ENCODE results near the gene RBM12. TPM values are rescaled to one million over a fixed set of nuclear protein-coding genes. Genes with fewer than 3 reads are reported as not detected.

RBM12 gene
- total RNA-seq, 1 donor from 2014 or later: 189 TPM

DNA sequence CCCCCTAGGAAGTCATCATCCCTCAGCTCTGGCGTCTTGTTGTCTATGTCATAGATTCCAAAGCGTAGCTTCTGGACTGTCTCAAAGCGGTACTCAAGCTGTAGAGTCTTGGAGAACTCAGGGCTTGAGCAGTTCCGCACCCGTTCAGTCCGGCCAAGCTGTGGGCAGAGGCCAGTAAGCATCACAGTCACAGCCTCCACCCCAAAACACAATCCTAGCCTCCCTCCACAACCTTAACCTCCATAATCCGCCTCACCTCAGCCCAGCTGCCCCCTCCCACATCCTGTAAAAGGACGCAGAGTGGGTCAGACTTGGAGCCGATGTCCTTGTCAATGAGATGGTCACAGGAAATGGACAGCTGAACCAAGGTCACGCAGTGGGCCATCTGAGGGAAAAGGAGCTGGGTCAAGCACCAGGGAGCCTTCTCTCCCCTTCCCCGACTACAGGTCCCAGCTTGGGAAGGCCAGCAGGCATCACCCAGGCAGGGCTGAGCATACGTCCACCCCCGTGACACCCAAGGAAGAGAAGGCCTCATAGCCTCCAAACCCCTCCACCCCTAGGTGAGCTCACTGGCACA is 32.1 kb downstream of the RBM12 start:
- TF ChIP-seq, protein P1, sequence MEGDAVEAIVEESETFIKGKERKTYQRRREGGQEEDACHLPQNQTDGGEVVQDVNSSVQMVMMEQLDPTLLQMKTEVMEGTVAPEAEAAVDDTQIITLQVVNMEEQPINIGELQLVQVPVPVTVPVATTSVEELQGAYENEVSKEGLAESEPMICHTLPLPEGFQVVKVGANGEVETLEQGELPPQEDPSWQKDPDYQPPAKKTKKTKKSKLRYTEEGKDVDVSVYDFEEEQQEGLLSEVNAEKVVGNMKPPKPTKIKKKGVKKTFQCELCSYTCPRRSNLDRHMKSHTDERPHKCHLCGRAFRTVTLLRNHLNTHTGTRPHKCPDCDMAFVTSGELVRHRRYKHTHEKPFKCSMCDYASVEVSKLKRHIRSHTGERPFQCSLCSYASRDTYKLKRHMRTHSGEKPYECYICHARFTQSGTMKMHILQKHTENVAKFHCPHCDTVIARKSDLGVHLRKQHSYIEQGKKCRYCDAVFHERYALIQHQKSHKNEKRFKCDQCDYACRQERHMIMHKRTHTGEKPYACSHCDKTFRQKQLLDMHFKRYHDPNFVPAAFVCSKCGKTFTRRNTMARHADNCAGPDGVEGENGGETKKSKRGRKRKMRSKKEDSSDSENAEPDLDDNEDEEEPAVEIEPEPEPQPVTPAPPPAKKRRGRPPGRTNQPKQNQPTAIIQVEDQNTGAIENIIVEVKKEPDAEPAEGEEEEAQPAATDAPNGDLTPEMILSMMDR (conservative IDR thresholded peaks at IDR 0.05): no peak
- no peak for DNase-seq (ENCODE audit: low read depth, low spot score)
- H3K9me3 Mint-ChIP-seq: no peaks in the 10 kb centered on the region
- H3K4me3 Mint-ChIP-seq: no peak overlapping the region
- no peaks in the 10 kb centered on the region for H3K27me3 Mint-ChIP-seq (ENCODE audit: low read depth)
- peaks cover 12% of the 10 kb centered on the region for H3K36me3 Mint-ChIP-seq (ENCODE audit: low read depth)
- no peaks in the 10 kb centered on the region for H3K4me1 Mint-ChIP-seq
- H3K27ac Mint-ChIP-seq (ENCODE audit: unreplicated experiment): no peak overlapping the region

DNA sequence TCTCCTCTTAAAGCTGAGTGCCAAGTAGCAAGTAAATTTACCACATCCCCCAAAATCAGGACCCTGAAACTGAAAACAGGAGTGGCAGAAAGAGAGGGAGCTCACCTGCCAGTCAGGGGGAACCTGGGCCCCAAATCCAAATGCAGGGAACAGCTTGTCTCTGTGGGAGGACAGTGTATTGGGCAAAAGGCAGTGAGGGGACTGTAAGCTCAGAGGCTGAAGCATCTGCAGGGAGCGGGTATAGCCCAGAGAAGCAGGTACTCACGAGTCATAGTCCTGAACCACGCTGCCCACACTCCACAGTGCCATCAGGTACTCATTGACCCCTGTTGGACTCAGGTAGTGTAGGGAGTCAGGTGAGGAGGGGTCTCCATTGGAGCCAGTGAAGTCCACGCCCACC is 34.1 kb downstream of the RBM12 start:
- Mint-ChIP-seq H3K9me3 (no peaks in the 10 kb centered on the region), H3K27me3 (ENCODE audit: low read depth) (no peaks in the 10 kb centered on the region), H3K36me3 (ENCODE audit: low read depth) (peaks cover 27% of the 10 kb centered on the region), H3K4me1 (no peaks in the 10 kb centered on the region), H3K4me3 (no peak overlapping the region), H3K27ac (ENCODE audit: unreplicated experiment) (no peak overlapping the region)
- no peak for DNase-seq (ENCODE audit: low read depth, low spot score)
- TF ChIP-seq, protein P1 (conservative IDR thresholded peaks at IDR 0.05): no peak

DNA sequence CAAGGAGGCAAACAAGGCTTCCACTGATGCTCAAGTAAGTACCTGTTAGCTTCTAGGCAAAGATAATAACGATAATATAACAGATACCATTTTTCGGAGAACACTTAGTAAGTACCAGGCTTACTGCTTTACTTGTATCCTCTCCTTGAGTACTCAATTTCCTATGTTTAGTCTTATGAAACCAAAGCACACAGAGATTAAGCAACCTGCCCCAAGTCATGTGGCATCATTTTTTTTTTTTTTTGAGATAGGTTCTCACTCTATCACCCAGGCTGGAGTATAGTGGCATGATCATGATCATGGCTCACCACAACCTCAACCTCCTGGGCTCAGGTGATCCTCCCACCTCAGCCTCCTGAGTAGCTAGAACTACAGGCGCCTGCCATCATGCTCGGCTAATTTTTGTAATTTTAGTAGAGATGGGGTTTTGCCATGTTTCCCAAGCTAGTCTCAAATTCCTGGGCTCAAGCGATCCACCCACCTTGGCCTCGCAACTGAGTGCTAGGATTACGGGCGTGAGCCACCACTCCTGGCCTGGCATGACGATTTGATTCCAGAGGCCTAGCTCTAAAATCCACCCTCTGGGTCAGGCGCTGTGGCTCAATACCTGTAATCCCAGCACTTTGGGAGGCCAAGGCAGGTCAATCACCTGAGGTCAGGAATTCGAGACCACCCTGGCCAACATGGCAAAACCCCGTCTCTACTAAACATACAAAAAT is 35.1 kb downstream of the RBM12 start:
- Mint-ChIP-seq H3K27ac (ENCODE audit: unreplicated experiment) (no peak overlapping the region), H3K9me3 (no peaks in the 10 kb centered on the region), H3K4me1 (no peaks in the 10 kb centered on the region), H3K27me3 (ENCODE audit: low read depth) (no peaks in the 10 kb centered on the region), H3K4me3 (no peak overlapping the region), H3K36me3 (ENCODE audit: low read depth) (peaks cover 30% of the 10 kb centered on the region)
- no peak for DNase-seq (ENCODE audit: low read depth, low spot score)
- TF ChIP-seq, protein P1 (conservative IDR thresholded peaks at IDR 0.05): no peak

DNA sequence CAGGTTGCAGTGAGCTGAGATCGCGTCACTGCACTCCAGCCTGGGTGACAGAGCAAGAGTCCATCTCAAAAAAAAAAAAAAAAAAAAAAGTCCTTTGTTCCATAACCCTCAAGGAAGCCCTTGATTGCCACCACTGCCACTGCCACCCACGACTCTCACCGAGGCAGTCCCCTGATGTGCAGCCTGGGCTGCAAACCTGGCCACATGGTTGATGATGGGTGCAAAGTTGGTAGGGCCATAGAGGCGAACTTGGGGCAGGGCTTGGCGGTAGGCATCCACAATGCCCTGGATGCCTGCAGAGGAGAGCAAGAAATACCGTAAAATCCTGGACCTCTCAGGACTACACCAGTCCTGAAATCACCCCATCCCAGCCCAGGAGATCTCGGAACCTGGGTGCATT is 37.6 kb downstream of the RBM12 start:
- DNase-seq (ENCODE audit: low read depth, low spot score): no peak
- H3K27ac Mint-ChIP-seq (ENCODE audit: unreplicated experiment): no peak overlapping the region
- peaks cover 30% of the 10 kb centered on the region for H3K36me3 Mint-ChIP-seq (ENCODE audit: low read depth)
- no peaks in the 10 kb centered on the region for H3K4me1 Mint-ChIP-seq
- H3K27me3 Mint-ChIP-seq (ENCODE audit: low read depth): no peaks in the 10 kb centered on the region
- no peak overlapping the region for H3K4me3 Mint-ChIP-seq
- TF ChIP-seq, protein P1 (conservative IDR thresholded peaks at IDR 0.05): no peak
- no peaks in the 10 kb centered on the region for H3K9me3 Mint-ChIP-seq

DNA sequence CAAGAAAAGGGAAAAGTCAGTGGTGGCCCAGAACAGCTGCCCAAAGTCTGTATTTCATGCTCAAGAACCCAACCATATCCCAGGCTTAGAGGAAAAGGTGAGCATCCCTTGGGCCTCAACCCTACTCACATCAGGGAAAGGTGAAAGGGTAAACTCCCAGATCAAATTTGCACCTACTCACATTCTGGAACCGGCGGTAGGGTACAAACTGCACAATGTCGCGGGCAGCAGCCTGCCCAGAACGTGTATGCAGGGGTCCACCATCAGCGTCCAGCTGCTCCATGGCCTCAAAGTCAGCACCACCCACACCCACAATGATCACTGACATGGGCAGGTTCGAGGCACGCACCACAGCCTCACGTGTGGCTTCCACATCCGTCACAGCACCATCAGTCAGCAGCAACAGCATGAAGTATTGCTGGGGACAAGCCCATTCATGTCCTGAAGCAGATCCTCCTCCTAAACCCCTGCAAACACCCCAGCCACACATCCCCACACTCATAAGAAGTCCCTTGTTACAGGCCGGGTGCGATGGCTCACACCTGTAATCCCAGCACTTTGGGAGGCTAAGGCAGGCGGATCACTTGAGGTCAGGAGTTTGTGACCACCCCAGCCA is 38.2 kb downstream of the RBM12 start:
- no peak for DNase-seq (ENCODE audit: low read depth, low spot score)
- Mint-ChIP-seq H3K27ac (ENCODE audit: unreplicated experiment) (no peak overlapping the region), H3K4me1 (no peaks in the 10 kb centered on the region), H3K36me3 (ENCODE audit: low read depth) (peaks cover 34% of the 10 kb centered on the region), H3K9me3 (no peaks in the 10 kb centered on the region), H3K4me3 (no peak overlapping the region), H3K27me3 (ENCODE audit: low read depth) (no peaks in the 10 kb centered on the region)
- TF ChIP-seq, protein P1 (conservative IDR thresholded peaks at IDR 0.05): no peak
